ENCODE measurements around the gene MYO18A.
"Not testable (repeated sequence)": the region's sequence is repeated elsewhere in the genome, so short reads cannot be mapped to it uniquely, and the experiment has no call there.

The MYO18A gene

DNA sequence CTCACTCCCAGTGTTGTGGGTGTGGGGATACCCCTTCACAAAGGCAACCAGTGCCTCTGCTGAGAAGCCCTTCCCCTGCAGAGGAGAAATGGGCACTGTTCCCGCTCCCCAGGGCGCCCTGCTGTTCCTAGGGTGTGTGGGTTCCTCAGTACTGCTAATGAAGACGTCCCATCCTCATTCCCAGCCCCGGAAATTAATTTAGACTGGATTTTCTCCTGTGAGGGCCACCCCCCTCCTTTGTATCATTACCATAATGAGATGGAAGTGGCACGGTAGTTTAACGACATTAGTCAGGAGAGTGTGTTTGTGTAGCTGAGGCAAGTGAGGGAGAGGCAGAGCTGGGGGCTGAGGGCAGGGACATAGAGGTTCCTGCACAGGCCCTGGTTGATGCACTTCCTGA lies 84.1 kb downstream of the MYO18A start:
- no peak for DNase-seq

DNA sequence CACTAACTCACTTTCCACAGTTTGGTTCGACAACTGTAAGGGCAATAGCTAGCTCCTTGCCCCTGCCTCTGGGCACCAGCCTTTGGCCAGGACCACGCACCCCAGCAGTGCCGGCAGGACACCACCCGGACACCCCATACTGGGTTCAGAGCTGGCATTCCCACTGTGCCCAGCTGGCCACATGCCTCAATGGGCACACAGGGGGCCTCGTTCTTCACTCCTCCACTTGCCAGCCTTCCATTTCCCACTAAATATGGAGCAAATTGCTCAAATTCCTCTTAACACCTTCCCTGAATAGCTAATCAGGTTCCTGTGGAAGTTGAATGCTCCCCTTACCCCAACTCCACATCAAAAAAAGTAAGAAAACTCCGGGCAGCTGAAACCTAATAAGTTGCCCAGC lies 84.8 kb downstream of the MYO18A start:
- no peak for DNase-seq

DNA sequence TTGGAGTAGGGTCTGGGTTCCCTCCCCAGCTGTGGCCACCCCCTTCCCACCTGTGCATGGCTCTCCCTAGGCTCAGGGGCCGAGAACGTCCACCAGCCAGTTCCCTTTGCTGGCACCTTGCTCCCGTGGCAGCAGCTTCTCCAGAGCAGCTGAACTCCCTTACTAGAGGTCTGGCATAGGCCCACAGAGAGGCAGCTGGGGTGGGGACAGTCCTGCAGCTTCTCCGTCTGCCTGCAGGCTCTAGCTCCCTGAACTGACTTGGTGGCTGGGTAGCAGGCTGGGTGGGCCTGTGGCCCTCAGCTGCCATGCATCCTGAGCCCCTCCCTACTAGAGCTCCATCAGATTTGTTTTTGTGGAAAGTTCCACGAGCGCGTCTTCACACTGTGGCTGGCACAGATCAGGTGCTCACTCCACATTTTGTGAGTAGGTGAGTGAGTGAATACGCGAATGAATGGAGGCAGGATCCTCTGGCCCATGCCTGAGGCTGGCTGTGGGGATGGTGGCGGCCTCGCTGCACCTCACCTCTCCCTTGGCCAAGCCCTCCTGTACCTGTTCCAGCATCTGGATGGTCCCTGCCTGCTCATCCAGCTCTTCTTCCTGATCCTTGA lies 86.0 kb downstream of the MYO18A start:
- no peak for DNase-seq

DNA sequence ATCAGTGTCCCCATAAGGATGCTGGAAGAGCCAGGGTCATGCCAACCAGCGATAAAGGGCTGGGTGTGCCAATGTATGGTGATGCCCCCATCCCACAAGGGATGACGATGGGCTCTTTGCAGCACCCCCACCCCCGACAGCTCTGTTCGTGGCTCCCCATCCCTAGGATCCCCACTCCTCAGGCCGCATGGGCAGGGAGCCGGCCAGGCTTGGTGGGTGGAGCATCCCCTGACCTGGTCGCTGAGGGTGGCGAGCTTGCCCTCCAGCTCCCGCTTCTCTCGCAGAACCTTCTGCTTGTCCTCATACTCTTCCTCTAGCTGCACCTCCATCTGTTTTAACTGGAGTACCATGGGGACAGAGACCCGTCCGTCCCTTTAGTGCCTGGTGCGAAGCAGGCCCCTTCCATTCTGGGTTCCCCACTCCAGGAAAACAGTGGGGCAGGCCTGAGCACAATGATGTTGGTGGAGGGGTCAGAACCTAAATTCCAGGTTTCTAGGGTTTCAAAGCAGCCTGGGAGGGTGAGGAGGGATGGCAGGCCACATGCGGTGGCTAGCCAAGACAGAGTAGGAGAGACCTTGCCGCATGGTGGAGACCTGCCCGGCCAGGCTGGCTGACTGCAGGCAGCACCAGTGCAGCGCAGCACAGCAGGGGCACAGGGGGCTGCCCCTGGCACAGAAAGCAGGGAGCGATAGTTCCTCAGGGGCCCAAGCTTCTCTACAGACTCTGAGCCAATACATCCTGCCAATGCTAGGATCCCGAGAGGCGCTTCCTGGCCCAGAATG lies 86.9 kb downstream of the MYO18A start:
- no peak for DNase-seq

DNA sequence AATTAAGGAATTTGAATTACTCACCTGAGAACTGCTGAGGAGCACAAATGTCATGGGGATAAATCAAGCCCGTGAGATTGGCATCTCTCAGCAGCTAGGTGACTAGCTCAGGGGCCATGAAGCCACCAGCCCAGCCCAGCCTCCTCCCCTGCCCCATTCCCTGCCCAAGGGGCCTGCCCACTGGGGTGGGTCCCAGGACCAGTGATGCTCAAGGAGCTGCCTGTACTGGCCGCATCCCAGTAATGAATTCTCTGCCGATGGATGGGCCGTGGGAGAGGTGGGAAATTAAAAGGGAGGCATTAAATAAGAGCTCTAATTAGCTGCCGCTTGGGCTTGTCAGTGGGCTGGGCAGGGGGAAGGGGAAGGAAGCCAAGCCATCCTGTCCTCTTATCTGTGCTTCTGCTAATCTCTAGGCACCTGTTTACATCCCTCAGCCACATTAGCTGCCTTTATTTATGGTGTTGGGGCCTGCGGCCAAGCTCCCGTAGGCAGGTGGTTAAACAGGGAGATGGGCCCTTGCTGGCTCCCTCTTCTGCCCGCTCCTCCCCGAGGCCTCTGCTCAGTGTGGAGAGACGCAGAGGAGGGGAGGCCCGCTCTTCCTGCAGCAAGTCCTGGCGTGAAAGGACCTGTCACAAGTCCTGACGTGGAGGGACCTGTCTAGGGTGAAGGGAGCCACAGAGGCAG lies 88.5 kb downstream of the MYO18A start:
- DNase-seq, result no peak

DNA sequence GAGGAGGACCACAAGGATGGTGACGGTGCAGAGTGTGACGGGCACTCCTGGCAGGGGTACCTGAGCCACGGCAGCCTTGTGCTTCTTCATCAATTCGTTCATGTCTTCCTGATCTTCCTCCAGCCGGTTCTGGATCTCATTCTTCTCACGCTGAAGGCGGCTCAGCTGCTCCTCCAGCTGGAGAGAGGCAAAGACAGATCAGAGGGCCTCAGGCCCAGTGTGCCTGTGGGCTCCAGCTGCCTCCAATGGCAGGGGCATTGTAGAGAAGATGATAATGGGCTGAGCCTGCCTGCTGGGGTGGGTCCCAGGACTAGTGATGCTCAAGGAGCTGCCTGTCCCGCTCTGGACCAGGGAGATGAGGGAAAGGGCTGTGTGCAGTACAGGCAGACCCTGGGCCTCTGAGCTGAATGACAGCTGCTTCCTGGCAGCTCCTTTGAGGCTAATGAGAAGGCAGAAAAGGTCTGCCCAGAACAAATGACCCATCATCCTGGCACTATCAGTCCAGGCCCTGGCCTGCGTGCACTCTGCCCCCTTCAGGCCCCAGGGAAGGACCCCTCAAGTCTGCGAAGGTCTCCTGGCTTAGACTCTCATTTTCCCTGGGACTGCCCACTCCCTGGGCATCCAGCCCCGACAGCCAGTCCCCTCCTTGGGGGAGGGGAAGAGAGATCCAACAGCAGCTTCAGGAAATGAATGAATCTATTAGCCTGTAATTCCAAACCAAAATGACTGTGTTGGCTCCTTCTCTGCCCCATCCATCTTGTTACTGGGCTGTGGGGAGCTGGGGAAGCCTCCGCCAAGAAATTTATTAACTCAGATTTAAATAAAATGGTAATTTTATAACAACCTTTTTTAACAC lies 89.2 kb downstream of the MYO18A start:
- no peak for DNase-seq

DNA sequence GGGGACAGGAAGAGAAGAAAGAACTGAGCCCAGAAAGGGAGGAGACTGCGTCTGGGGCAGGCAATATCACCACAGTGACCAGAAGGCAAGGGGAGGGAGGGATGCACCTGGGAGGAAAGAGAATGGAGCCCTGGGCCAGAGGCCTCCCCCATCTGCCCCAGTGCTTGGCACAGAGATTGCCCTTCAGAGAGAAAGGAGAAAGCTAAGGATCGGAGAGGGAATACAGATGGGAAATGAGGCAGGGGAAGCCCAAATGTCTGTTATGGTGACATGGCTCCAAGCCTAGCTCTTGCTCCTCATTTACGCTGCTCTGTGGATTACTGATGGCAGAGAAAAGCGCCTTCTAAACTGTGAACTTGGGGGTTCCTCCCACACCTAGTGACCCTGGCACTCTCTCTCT lies 90.1 kb downstream of the MYO18A start:
- DNase-seq, result no peak

DNA sequence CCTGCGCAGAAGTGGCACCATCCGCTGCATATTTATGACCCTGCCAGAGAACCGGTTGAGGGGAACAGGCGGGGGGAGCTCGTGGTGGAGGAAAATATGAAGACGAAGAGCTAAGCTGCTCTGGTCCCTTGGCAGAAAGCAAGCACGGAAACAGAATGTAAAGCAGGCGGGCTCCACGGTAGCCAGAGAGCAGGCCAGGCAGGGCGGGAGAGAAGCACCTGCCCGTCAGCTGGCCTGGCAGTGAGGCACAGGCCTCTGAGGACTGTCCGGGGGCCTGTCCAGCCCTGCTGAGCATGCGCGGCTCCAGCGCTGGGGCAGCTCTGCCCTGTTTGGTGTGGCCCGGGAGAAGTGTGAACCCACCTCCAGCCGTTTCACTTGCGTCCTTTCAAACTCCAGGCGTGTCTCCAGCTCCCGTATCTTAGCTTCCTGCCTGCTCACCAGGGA lies 90.6 kb downstream of the MYO18A start:
- no peak for DNase-seq

DNA sequence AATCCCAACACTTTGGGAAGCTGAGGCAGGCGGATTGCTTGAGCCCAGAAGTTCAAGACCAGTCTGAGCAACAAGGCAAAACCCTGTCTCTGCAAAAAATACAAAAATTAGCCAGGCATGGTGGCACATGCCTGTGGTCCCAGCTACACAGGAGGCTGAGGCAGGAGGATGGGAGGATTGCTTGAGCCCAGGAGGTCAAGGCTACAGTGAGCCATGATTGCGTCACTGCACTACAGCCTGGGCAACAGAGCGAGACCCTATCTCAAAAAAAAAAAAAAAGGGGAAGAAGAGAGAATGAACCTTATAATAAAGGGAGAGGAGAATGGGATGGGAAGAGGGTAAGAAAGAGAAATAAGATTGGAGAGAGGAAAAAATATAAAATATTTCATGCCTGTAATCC lies 91.4 kb downstream of the MYO18A start:
- not testable (repeated sequence) for DNase-seq

DNA sequence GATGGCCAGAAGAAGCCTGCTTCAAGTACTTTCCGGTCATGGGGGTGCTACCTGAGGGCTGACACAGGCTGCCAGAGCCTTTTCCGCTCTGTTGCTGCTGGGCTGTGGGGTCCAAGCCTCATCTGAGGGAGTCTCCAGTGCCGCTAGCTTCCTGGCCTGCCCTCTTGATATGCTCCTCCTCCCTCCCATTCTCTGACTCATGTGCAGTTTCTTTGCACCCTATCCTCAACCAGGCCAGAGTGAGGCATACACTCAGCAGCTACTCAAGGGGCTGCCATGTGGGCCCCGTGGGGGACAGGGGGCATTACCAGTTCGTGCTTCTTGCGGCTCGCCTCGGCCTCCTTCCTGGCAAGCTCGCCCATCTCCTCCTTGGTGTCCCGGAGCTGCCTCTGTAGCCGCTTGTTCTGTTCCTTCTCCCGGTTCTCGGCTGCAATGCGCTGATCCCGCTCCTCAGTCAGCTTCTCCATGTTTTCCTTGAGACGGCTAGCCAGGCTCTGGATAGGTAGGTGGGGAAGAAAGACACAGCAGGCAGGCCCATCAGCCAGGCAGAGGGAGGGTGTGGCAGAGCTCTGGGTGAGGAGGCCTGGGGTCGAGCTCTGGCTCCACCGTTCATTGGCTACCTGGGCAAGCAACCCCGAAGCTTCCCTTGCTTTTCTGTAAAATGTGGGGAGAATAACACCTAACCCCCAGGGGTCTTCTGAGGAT lies 93.4 kb downstream of the MYO18A start:
- DNase-seq, result no peak

DNA sequence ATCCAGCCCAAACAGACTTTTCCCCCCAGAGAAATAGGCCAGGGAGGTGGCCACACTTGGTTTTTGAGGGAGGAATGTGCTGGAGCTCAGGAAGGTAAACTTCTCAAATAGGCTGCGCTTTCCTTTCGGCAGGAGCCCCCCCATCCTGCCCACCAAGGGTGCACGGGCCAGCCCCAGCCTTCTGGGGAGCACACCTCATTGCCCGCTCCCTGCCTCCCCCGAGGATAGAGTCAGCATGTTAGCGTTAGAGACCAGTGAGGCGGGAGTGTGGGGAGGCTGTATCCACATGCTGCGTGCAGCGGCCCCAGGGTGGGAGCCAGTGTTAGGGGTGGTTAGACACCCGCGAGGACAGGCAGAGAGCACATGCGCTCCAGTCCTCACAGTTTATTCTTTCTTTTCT lies 95.0 kb downstream of the MYO18A start:
- DNase-seq, result no peak

DNA sequence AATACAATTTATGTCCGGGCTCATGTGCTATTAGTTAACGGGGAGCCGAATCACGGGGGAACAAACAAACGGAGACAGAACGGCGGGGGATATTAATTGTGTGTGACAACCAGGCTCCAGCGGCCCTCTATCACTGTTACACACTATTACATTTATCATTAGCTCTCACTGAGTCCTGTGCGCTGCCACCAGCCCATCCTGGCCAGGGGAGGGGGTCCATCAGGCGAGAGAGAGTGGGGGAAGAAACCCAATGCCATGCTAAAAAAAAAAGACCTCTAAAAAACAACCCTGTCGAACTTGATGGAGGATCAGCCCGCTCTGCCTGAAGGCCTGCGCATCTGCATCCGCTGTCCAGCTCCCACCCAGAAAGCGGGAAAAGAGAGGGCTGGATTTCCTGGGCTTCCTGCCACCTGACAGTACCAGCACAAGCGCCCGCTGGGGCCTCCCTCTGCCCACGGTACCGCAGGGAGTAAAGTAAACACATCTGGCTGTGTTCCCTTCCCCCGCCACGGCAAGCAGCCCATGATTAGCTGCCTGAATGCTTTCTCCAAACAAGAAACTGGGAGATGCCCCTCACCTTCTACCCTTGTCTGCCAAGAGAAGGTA lies 95.6 kb downstream of the MYO18A start:
- no peak for DNase-seq

DNA sequence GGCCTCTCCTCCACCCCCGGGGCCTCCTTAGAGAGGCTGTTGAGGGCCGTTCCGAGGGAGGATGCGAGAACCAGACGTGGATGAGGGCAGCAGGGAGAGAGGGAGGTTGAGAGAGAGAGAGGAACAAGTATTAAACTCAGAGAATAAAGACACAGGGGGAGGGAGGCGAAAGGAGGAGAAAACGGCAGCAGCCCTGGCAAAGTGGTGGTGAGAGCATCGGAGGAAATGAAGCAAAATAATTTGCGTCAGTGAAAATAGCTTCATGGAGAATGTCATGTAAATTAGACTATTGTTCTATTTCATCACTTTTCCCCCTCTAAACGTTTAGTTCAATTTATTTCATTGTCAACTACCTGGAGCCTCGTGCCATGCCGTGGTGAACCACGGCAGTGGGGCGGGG lies 99.2 kb downstream of the MYO18A start:
- DNase-seq, result no peak

DNA sequence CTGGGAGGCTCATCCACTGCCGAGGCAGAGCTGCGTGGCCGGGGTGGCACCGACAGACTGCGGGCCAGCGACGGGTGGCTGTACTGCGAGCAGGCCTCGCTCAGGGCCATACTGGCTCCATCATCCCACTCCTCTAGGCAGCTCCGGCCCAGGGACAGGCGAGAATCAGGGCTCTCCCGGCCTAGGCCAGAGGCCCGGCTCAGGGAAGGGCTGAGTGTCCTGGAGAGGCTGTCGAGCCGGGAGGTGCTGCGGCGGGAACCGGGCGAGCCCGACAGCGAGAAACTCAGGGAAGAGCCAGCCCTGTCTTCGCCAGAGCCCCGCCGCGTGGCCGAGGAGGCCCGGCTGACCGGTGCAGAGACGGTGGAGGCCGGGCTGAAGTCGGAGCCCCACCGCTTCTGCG lies 99.9 kb downstream of the MYO18A start:
- no peak for DNase-seq

DNA sequence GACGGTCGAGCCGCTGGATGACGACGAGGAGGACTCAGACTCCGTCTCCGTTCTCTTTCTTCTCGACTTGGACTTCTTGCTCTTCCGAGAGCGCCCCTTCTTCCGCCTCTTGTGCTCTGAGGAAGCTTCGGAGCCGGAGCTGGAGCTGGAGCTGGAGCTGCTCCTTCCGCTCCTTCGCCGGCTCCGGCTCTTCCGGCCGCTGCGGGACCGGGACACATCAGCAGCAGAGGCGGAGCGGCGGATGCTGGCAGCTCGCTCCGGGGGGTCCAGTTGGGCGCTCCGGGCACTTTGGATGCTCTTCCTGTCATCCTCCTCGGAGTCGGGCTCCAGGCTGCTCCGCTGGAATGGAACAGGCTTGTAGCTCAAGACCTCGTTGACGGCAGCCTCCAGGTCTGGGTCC lies 100.3 kb downstream of the MYO18A start:
- no peak for DNase-seq

DNA sequence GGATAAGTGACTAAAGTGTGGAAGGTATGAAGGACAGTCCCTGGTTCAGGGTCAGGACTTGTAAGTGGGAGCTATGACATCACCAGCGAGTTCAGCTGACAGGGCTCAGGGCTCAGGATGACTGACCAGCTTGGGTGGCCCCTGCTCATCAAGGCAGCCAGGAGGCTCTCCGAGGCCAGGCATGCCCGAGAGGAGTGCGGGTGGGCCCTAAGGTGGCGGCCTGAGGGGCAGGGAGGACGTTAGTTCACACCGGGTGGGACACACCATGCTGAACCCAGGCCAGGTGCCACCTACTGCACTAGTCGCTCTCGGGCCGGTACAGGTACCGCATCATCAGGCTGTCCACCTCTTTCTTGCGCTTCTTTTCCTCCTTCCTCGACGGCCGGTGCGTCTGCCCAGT lies 100.8 kb downstream of the MYO18A start:
- no peak for DNase-seq

DNA sequence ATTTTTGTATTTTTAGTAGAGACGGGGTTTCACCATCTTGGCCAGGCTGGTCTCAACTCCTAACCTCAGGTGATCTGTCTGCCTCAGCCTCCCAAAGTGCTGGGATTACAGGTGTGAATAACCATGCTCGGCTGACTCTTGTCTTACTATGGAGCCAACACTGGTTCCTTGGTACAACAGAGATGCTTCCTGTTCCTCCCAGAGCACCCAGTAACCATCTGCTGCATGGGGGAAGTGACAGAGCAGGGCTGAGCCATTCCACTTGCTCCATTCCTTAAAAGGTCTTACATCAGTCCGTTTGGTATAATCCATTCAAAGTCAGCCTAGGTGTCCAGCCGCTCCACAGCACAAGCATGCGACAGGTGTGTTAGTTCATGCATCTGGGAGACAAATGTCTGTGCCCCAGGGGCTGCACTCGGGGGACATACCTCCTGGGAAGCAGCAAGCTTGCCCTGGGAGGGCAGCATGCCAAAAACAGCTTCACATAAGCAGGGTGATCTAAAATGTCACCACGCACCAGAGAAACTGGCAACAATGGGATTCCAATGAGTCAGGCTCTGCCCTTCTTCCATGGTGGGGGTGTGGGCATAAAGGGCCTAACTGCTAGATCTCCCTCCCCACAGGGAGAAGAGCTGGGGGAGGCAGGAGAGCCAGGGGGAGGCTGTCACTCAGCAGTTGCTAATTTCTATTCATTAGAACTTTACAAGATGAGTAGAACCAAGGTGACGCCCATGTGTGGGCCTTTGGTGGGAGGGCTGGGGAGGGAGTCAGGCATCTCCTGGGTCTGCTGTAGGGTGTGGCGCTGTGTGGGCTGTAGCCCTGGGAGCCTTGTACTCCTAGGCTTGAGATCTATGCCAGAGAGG lies 101.8 kb downstream of the MYO18A start:
- DNase-seq, result no peak

DNA sequence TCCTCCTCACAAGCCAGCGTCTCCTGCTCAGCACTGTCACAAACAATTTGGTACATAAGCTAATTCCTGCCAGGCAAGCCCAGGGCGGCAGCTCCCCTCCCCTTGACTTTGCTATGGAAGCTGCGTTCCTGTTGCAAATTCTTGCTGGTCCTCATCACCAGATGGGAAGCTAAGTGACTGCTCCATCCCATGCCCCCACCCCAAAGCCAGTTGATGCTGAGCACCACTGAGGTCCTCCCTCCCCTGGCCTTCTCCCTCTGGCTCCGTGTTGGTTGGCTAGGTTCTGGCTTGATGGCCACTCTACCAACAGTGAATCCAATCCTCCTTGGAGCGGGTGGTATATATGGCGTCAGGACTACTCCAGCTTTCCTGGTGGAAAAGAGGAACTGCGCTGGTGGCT lies 102.9 kb downstream of the MYO18A start:
- DNase-seq, result no peak

DNA sequence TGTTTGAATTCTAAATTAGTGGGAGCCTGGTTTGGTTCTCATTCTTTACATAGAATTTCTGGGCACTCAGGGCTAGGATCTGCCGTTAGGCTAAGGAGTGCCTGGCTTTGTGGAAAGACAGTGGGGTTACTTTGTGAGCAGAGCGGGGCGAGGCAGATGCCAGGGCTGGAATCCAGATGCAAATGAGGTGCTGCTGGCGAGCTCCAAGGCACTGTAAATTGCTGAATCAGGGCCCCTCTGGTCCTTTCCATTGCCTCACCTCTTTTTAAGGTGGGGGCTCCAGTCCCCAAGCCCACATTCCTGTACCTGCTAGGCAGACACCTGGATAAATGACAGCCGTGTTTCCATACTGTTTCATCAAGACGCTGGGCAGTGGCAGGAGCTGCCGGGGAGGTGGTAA lies 103.5 kb downstream of the MYO18A start:
- DNase-seq, result no peak

DNA sequence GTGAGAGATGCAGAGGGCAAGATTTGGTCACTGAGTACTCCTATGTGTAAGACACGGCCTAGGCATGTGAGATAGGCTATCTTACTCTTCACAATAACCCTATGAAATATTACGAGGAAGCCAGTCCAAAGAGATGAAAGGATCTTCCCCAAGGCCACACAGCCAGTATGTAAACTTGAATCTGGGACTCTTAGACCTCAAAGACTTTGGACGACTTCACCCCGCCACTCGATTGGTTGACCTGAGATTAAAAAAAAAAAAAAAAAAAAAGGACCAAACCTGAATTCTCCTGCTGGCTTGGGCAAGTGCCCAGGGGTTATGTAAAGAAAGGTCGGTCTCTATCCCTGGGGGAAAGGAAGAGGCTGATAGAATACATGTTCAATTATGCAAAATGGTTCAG lies 104.1 kb downstream of the MYO18A start:
- DNase-seq, result no peak

DNA sequence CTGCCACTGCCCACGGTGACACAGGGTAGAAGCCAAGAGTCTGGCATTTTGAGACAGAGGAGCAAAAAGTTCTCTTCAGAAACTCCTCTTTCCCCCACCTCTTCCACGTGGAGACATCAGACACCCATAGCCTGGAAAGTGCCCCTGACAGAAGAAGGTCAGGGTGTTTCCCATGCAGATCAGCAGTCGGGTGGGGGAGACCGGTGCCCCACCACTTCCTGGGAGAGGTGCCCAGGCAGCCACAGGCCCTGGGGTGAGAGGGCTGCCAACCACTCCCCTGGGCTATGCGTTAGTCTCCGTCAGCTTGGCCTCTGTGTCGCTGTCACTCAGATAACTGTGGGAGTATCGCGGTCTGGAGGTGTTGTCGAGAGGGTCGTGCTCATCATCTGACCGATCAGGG lies 105.7 kb downstream of the MYO18A start:
- no peak for DNase-seq
